Testis (tissue), 2 donors: ENCODE data around the gene ABHD4.
"Not testable (repeated sequence)": the region's sequence is repeated elsewhere in the genome, so short reads cannot be mapped to it uniquely, and the experiment has no call there.

Experiments
- POLR2A ChIP-seq: fragments of 450-650 bp; IDR thresholded peaks from one replicate; pipeline ENCODE4 v1.6.1; 2017; ENCODE audit warnings: antibody characterized with exemption, mild to moderate bottlenecking, moderate library complexity
- TF ChIP-seq, protein P1 (sequence below), 3 experiments: fragments of 450-650 bp in 2 of 3; fragments of 200-600 bp in 1 of 3; sonication (generic) in 1 of 3; IDR thresholded peaks; one replicate each; pipeline ENCODE4 v1.5.1; 2016 to 2019; ENCODE audit warnings: antibody characterized with exemption in 3 of 3, mild to moderate bottlenecking in 2 of 3, moderate library complexity in 1 of 3

DNA sequence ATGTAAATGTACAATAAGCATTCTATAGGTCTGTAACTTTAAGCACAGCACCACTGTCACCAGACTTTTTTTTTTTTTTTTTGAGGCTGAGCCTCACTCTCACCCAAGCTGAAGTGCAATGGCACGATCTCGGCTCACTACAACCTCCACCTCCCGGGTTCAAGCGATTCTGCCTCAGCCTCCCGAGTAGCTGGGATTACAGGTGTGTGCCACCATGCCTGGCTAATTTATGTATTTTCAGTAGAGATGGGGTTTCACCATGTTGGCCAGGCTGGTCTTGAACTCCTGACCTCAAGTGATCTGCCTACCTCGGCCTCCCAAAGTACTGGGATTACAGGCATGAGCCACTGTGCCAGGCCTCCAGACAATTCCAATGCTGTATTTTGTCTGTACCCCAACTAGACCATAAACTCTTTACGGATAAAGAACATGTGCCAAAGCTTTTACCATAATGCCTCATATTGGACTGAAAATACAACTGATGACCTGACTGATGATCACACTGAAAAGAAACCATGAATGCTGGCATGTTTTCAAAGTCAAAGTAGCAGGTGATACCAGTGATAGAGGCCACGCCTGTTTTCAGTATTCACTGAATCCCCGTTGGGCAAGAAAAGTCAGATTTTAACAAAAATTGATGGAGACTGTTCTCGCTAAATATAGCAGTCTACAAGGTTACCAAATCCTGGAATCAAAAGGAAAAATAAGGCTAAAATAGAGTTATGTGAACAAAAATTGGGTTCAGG is 10.2 kb upstream of the ABHD4 start:
- TF ChIP-seq, protein P1, sequence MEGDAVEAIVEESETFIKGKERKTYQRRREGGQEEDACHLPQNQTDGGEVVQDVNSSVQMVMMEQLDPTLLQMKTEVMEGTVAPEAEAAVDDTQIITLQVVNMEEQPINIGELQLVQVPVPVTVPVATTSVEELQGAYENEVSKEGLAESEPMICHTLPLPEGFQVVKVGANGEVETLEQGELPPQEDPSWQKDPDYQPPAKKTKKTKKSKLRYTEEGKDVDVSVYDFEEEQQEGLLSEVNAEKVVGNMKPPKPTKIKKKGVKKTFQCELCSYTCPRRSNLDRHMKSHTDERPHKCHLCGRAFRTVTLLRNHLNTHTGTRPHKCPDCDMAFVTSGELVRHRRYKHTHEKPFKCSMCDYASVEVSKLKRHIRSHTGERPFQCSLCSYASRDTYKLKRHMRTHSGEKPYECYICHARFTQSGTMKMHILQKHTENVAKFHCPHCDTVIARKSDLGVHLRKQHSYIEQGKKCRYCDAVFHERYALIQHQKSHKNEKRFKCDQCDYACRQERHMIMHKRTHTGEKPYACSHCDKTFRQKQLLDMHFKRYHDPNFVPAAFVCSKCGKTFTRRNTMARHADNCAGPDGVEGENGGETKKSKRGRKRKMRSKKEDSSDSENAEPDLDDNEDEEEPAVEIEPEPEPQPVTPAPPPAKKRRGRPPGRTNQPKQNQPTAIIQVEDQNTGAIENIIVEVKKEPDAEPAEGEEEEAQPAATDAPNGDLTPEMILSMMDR (IDR thresholded peaks at IDR 0.05), result not testable (repeated sequence)
- TF ChIP-seq POLR2A, result not testable (repeated sequence)
